CD4-positive, alpha-beta T cell treated with Interleukin-15 for 1 hour (primary cell): ENCODE measurements around the gene LCN10.
"Not testable (repeated sequence)": the region's sequence is repeated elsewhere in the genome, so short reads cannot be mapped to it uniquely, and the experiment has no call there.

Source experiments
- DNase-seq: peaks from one replicate; pipeline ENCODE4 v3.0.0-alpha.2; 2020

LCN10 gene

DNA sequence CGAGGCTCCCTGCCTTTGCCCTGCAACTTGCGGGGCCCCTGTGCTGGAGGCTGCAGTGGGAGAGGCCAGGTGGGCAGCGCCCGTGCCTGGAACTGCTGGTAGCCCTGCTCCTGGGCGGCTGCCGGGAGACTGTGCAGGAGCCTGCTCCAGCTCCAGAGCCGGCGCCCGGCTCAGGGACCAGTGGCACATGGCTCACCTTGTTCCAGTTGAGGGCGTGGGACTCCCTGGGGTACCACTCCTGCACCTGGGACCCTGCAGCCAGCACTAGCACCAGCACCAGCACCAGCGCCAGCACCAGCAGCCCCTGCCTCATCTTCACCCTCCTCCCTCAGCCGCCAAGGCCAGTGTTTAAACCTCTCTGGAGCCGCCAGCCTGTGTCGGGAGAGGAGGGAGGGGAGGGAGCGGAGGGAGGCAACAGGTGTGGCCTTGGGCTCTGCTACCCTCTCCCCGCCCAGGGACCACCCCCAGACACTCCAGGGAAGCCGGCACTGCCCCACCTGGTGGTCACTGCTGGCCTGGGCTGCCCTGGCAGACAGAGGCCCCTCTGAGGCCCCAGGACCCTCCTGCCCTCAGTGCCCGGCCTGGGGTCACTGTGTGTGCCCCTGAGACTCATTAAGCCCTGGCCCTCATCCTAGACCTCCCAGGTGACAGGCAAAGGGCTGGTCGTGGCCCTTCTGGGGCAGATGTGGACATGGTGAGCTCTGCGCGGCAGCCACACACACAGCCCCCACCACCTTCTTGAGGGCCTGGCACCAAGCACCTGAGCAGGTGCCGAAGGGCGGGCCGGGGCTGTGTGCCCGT lies at the start of gene LCN10:
Gene LCN10 (minus strand): TSS at position 350 of the 801 bp plus-strand sequence. CDS start 37 bp downstream, at position 313.
- DNase-seq = no peak

DNA sequence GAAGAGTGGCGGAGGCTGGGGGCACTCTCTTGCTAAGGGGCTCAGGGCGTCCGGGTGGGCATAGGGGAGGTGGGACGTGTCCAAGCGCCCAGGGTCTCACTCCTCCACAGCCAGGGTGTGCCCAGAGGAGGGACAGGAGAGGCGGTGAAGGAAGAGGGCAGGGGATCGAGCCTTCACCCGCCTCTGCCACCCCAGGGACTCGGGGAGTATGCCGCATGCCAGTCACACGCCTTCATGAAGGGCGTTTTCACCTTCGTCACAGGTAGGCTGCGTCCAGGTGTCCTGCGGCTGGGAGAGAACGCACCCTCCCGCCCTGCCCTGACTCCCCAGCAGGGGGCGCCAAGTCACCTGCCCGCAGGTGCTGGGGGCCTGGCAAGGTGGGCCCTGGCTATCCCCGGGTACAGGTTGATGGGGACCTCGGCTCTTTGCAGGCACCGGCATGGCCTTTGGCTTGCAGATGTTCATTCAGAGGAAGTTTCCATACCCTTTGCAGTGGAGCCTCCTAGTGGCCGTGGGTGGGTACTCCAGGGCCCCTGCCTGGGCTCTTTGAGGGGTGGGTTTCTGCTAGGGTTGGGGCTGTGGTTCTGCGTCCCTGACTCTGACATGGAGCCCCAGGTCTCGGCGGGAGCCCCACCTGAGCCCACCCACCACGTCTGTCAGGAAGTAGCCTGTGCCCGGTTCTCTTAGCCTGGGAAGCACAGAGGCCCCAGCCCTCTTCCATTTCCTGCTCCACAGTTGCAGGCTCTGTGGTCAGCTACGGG lies 49.0 kb upstream of the LCN10 start:
- DNase-seq = peak; percentile 76

DNA sequence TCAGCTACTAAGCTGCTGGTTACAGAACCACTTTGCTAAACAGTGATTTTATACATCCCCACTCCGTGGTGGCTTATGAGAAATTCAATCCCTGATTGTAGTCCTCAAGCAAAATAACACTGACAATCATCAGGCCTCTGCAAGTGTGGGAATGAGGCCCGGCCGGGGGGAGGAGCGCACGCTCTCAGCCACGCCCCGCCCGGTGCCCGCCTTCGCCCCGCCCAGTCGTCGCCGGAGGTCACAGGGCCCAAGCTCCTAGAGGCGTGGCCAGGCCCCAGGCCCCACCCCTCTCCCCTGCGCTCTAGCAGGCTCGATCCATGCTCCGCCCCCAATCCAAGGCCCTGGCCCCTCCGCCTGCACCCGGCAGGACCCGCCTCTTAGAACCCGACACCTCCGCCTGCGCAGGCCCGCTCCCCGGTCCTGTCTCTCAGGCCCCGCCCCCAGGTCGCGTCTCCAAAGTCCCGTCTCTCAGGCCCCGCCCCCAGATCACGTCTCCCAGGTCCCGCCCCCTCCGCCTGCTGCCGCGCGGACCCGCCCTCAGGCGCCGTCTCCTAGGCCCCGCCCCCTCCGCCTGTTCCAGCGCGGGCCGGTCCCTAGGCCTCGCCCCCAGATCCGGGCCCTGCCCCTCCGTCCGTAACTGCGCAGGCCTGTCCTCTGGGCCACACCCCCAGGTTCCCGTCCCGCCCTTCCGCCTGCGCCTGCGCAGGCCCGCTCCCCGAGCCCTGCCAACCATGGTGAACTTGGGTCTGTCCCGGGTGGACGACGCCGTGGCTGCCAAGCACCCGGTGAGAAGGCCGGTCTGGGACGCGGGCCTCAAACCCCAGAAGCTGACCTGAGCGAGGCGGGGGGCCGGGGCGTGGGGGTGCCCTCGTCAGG lies 48.1 kb upstream of the LCN10 start, which contains the start of gene TMEM141:
Gene TMEM141 (plus strand): TSS at position 705 of the 876 bp plus-strand sequence. CDS start 27 bp downstream, at position 732.
- peak; percentile 100 for DNase-seq

DNA sequence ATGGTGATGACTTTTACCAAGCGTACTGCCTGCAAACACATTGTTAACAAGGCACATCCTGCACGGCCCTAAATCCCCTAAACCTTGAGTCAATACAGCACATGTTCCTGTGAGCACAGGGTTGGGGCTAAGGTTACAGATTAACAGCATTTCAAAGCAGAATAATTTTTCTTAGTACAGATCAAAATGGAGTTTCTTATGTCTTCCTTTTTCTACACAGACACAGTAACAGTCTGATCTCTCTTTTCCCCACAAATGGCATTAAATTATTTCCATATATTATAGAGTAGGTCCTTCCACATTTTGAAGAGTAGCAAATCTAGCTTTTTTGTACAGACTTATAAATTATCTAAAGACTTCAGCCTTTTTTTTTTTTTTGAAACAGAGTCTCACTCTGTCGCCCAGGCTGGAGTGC lies 46.8 kb upstream of the LCN10 start:
- DNase-seq = no peak

GRCh38 chr9:136788644-136789522 lies 46.1 kb upstream of the LCN10 start:
- DNase-seq = not testable (repeated sequence)

- DNase-seq = peak; percentile 66
These were observed 45.1 kb upstream of the LCN10 start for GRCh38 chr9:136787690-136788400.

DNA sequence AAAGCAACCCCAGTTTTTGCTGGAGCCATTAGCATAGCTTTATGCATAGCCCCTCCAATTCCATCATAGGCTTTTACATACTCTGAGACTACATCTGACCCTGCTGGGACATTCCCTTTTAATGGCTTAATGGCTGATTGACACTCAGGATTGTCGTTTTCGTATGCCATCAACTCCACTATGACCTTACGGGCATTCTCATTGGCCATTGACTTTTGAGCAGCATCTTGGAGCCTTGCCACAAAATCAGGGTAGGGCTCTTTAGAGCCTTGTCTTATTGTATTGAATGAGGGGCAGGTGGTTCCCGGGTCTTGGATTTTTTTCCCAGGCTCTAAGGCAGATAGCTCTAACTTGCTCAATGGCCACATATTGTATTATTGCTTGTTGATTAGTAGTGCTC lies 44.2 kb upstream of the LCN10 start:
- not testable (repeated sequence) for DNase-seq

GRCh38 chr9:136786451-136786850 lies 43.7 kb upstream of the LCN10 start:
- no peak for DNase-seq

- not testable (repeated sequence) for DNase-seq
These were observed 43.0 kb upstream of the LCN10 start for GRCh38 chr9:136785565-136786355.

DNA sequence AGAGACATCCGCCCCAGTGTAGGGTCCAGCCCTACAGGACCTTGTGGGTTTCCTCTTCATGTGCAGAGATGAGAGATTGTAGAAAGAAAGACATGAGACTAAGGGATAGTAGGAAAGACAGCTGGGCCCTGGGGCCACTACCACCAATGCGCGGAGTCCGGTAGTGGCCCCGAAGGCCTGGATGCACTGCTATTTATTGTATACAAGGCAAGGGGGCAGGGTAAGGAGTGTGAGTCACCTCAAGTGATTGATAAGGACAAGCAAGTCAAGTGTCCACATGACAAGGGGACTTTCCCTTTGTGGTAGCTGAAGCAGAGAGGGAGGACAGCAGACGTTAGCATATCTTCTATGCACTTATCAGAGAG lies 42.2 kb upstream of the LCN10 start:
- no peak for DNase-seq

GRCh38 chr9:136784249-136784996 lies 41.7 kb upstream of the LCN10 start:
- DNase-seq = no peak

GRCh38 chr9:136782452-136782851 lies 39.7 kb upstream of the LCN10 start:
- no peak for DNase-seq

- DNase-seq = no peak
These were observed 37.1 kb upstream of the LCN10 start for GRCh38 chr9:136779808-136780207.

DNA sequence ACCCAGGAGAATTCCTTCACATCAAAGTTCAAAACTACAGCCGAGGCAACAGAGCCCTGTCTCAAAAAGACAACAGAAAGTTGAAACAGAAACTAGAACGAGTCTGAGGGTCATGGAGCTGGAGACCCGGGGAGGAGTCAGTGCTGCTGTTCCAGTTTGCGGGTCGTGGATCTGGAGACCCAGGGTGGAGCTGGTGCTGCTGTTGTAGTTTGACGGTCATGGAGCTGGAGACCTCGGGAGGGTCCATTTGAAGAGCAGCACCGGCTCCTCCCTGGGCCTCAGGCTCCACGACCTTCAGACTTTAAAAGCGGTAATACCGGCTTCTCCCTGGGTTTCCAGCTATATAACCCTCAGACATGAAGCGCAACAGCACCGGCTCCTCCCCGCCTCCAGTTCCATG lies 34.6 kb upstream of the LCN10 start:
- no peak for DNase-seq

DNA sequence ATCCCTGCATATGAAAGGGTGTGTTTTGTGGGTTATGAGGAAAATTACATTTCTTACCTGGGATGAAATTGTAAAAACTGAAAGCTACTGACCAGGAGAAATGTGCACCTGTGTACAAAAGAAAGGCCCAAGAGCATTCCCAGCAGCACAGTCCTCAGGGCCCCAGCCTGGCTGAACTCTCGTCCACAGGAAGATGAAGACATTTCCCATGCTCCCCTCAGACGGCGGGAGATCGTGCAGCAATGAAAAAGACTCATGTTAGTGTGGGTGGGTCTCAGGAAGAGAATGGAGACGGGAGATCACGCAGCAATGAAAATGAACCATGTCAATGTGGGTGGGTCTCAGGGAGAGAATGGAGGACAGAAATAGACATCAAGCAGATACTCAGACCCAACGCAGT lies 34.2 kb upstream of the LCN10 start:
- DNase-seq = no peak

- DNase-seq = no peak
These were observed 32.5 kb upstream of the LCN10 start for GRCh38 chr9:136775191-136775590.

GRCh38 chr9:136774416-136775045 lies 31.8 kb upstream of the LCN10 start:
- DNase-seq = no peak

GRCh38 chr9:136773386-136774044 lies 30.8 kb upstream of the LCN10 start:
- DNase-seq = peak; percentile 48
